MCF 10A (cell line): ENCODE measurements around the gene LMTK3. TPM values are rescaled to one million over a fixed set of nuclear protein-coding genes. Genes with fewer than 3 reads are reported as not detected.
"Not testable (repeated sequence)": the region's sequence is repeated elsewhere in the genome, so short reads cannot be mapped to it uniquely, and the experiment has no call there.

Source experiments
- BruUV-seq: library from RNA; stranded (reverse); fragments of 400-500 nt; replicated peaks from 2 replicates; lab custom pipeline; 2021; lab: Mats Ljungman, UMichigan
- CTCF ChIA-PET: fragments of 300-600 bp; sonication (Branson Sonifier 250); formaldehyde crosslinking; extraction: SDS; loops from one replicate; lab custom pipeline; 2021; ENCODE audit warnings: antibody characterized with exemption, inconsistent platforms; lab: Yijun Ruan, JAX
- POLR2A ChIA-PET: fragments of 300-600, 350-650 bp; sonication (Branson Sonifier 250); formaldehyde crosslinking; extraction: SDS; loops from one replicate; lab custom pipeline; 2020; ENCODE audit warnings: antibody characterized with exemption, inconsistent platforms; lab: Yijun Ruan, JAX
- DNase-seq: peaks from one replicate; pipeline ENCODE4 v3.0.0-alpha.2; 2018; ENCODE audit not compliant: unreplicated experiment
- H3K27ac Mint-ChIP-seq: one replicate; pipeline ENCODE4 v1.8.0; 2022; ENCODE audit warnings: mild to moderate bottlenecking, low read depth, mixed read lengths; ENCODE audit not compliant: unreplicated experiment
- H3K27me3 Mint-ChIP-seq: one replicate; pipeline ENCODE4 v1.8.0; 2022; ENCODE audit warnings: mixed read lengths; ENCODE audit not compliant: insufficient read depth, unreplicated experiment
- H3K36me3 Mint-ChIP-seq: one replicate; pipeline ENCODE4 v1.8.0; 2022; ENCODE audit warnings: mild to moderate bottlenecking, moderate library complexity, mixed read lengths; ENCODE audit not compliant: insufficient read depth, unreplicated experiment
- H3K4me1 Mint-ChIP-seq: one replicate; pipeline ENCODE4 v1.8.0; 2022; ENCODE audit warnings: mixed read lengths; ENCODE audit not compliant: insufficient read depth, unreplicated experiment
- H3K4me3 Mint-ChIP-seq: one replicate; pipeline ENCODE4 v1.8.0; 2022; ENCODE audit warnings: mild to moderate bottlenecking, moderate library complexity, mixed read lengths; ENCODE audit not compliant: unreplicated experiment
- H3K9me3 Mint-ChIP-seq: one replicate; pipeline ENCODE4 v1.8.0; 2022; ENCODE audit warnings: mixed read lengths; ENCODE audit not compliant: unreplicated experiment
- CTCF ChIP-seq: fragments of 200-600 bp; IDR thresholded peaks from one replicate; pipeline ENCODE4 v1.8.0; 2022; ENCODE audit warnings: antibody characterized with exemption, mild to moderate bottlenecking; ENCODE audit not compliant: unreplicated experiment
- intact Hi-C: fragments of 100-400 bp; cut with micrococcal nuclease; formaldehyde crosslinking; loops from 2 replicates; pipeline ENCODE4 v1.14.1; 2022
- total RNA-seq: library from RNA; stranded (reverse); gene quantifications from 2 replicates; pipeline ENCODE4 v1.2.3, GENCODE V29; 2022

Gene LMTK3
- total RNA-seq, 1 experiment from 2014 or later: 0.37 TPM

GRCh38 chr19:48490981-48491792, 20.4 kb downstream of the LMTK3 start:
- no TSS peak for BruUV-seq
- Mint-ChIP-seq H3K9me3 (no peaks in the 10 kb centered on the region), H3K27ac (no peak overlapping the region), H3K4me1 (peaks cover 33% of the 10 kb centered on the region), H3K27me3 (no peaks in the 10 kb centered on the region), H3K36me3 (peaks cover 22% of the 10 kb centered on the region), H3K4me3 (peak overlapping the region; percentile 29)
- DNase-seq: peak; percentile 54
- ChIA-PET CTCF (interaction anchor here (1.0 to 4.9 kb wide), 5 partner anchors 18 to 97 kb away, joined by 5 to 41 read pairs (median 7); no protein-coding TSS in a partner anchor), POLR2A (no interaction called here)
- TF ChIP-seq CTCF: no peak
- intact Hi-C loops: no loop called here

GRCh38 chr19:48489608-48490216, 21.9 kb downstream of the LMTK3 start:
- H3K9me3 Mint-ChIP-seq: no peaks in the 10 kb centered on the region
- no peaks in the 10 kb centered on the region for H3K27me3 Mint-ChIP-seq
- TF ChIP-seq CTCF: peak; percentile 92
- ChIA-PET POLR2A (interaction anchor here (0.5 to 3.6 kb wide), 11 partner anchors 10 to 181 kb away, joined by 3 to 22 read pairs (median 4); partner anchors contain the start of genes GRWD1, RPL18 and SPHK2), CTCF (interaction anchor here (0.5 to 4.9 kb wide), 35 partner anchors 10 to 319 kb away, joined by 3 to 41 read pairs (median 5); partner anchors contain the start of gene KDELR1)
- H3K4me3 Mint-ChIP-seq: no peak overlapping the region
- peaks cover 17% of the 10 kb centered on the region for H3K36me3 Mint-ChIP-seq
- peak; percentile 79 for DNase-seq
- intact Hi-C loops: loop anchor here (1.0 to 5.0 kb wide), 2 partner anchors 95 to 97 kb away; partner anchors contain the start of genes GRIN2D and KDELR1
- no peak overlapping the region for H3K27ac Mint-ChIP-seq
- peaks cover 40% of the 10 kb centered on the region for H3K4me1 Mint-ChIP-seq
- BruUV-seq: no TSS peak

- BruUV-seq, H3K4me3 Mint-ChIP-seq, DNase-seq, H3K27me3 Mint-ChIP-seq, H3K9me3 Mint-ChIP-seq: not testable (repeated sequence)
- H3K4me1 Mint-ChIP-seq: peaks cover 48% of the 10 kb centered on the region
- POLR2A ChIA-PET: interaction anchor here (0.8 to 3.6 kb wide), 8 partner anchors 19 to 154 kb away, joined by 3 to 22 read pairs (median 6); partner anchors contain the start of gene GRWD1
- peak overlapping the region; percentile 83 for H3K27ac Mint-ChIP-seq
- CTCF ChIA-PET: interaction anchor here (0.7 to 4.9 kb wide), 11 partner anchors 12 to 721 kb away, joined by 3 to 41 read pairs (median 6); partner anchors contain the start of gene KDELR1
- intact Hi-C loops: loop anchor here (1.0 to 5.0 kb wide), 2 partner anchors 19 to 96 kb away; partner anchors contain the start of genes CYTH2, GRIN2D and KDELR1
- peaks cover 23% of the 10 kb centered on the region for H3K36me3 Mint-ChIP-seq
Observed at GRCh38 chr19:48488478-48488877, 23.2 kb downstream of the LMTK3 start.

GRCh38 chr19:48487948-48488347, 23.7 kb downstream of the LMTK3 start:
- H3K4me1 Mint-ChIP-seq: peaks cover 48% of the 10 kb centered on the region
- H3K4me3 Mint-ChIP-seq: peak overlapping the region; percentile 49
- POLR2A ChIA-PET: interaction anchor here (0.6 to 3.6 kb wide), 20 partner anchors 8 to 155 kb away, joined by 3 to 22 read pairs (median 6); partner anchors contain the start of genes GRIN2D, GRWD1, KCNJ14 and KDELR1

More at GRCh38 chr19:48487948-48488347, 23.7 kb downstream of the LMTK3 start:
- Mint-ChIP-seq H3K27me3 (no peaks in the 10 kb centered on the region), H3K9me3 (no peaks in the 10 kb centered on the region), H3K27ac (peak overlapping the region; percentile 83), H3K36me3 (peaks cover 24% of the 10 kb centered on the region)
- BruUV-seq: no TSS peak
- no peak for TF ChIP-seq CTCF
- CTCF ChIA-PET: interaction anchor here (0.7 to 4.9 kb wide), 7 partner anchors 12 to 721 kb away, joined by 3 to 41 read pairs (median 6); no protein-coding TSS in a partner anchor
- DNase-seq: peak; percentile 97
- intact Hi-C loops: loop anchor here (1.0 to 5.0 kb wide), 2 partner anchors 19 to 96 kb away; partner anchors contain the start of genes CYTH2, GRIN2D and KDELR1
